B cell (primary cell): ENCODE data around the gene HSPBAP1. TPM values are rescaled to one million over a fixed set of nuclear protein-coding genes. Genes with fewer than 3 reads are reported as not detected.

Experiments
- ATAC-seq: fragments of 200-7000 bp; cut with Tn5 transposase; one replicate; pipeline ENCODE4 v1.10.0; 2021; ENCODE audit warnings: low read depth, mild to moderate bottlenecking, moderate number of reproducible peaks, moderate library complexity
- CTCF ChIA-PET: fragments of 350-600 bp; sonication (Branson Sonifier 250); formaldehyde crosslinking; loops from one replicate; lab custom pipeline; 2021; ENCODE audit warnings: antibody characterized with exemption, inconsistent platforms; lab: Charles Lee
- POLR2A ChIA-PET: fragments of 350-600 bp; sonication (Branson Sonifier 250); formaldehyde crosslinking; loops from one replicate; lab custom pipeline; 2021; ENCODE audit warnings: antibody characterized with exemption; lab: Charles Lee
- DNase-seq: peaks from one replicate; pipeline ENCODE4 v3.0.0; 2013
- H2AFZ ChIP-seq: 2 replicates; pipeline ENCODE4 v1.6.1; 2012; ENCODE audit warnings: mild to moderate bottlenecking, low read depth, low read length; ENCODE audit not compliant: insufficient read depth, poor library complexity, severe bottlenecking
- H3K27ac ChIP-seq, 2 donors: 1 replicate in 1 of 2; 2 replicates in 1 of 2; pipeline ENCODE4 v1.5.1; 2012 to 2013; ENCODE audit warnings: low read length in 2 of 2, mild to moderate bottlenecking in 2 of 2, moderate library complexity in 1 of 2
- H3K27me3 ChIP-seq, 4 experiments: fragments of 200-600 bp in 1 of 4; sonication (generic) in 1 of 4; replicated peaks in 1 of 4; 1 replicate in 2 of 4; 2 replicates in 2 of 4; pipeline versions ENCODE4 v1.6.1 to v1.7.0; 2013 to 2016; ENCODE audit warnings: low read length in 3 of 4, mild to moderate bottlenecking in 2 of 4, mixed read lengths in 1 of 4, moderate library complexity in 1 of 4; ENCODE audit not compliant: insufficient read depth in 4 of 4, control insufficient read depth in 3 of 4; ENCODE audit errors: control extremely low read depth in 1 of 4
- H3K36me3 ChIP-seq, 2 experiments: replicated peaks in 1 of 2; 1 replicate in 1 of 2; 2 replicates in 1 of 2; pipeline versions ENCODE4 v1.6.1 to v1.7.1; 2013; ENCODE audit warnings: low read length in 1 of 2; ENCODE audit not compliant: insufficient read depth in 2 of 2, control insufficient read depth in 1 of 2; ENCODE audit errors: control extremely low read depth in 1 of 2, extremely low read depth in 1 of 2
- H3K4me1 ChIP-seq, 2 donors: fragments of 200-600 bp in 1 of 2; sonication (generic) in 1 of 2; 1 replicate in 1 of 2; 2 replicates in 1 of 2; pipeline versions ENCODE4 v1.5.1 to v1.6.1; 2013 to 2017; ENCODE audit warnings: low read length in 2 of 2; ENCODE audit not compliant: control insufficient read depth in 2 of 2, insufficient read depth in 2 of 2
- H3K4me2 ChIP-seq: replicated peaks from 2 replicates; pipeline ENCODE3; 2012; ENCODE audit warnings: mild to moderate bottlenecking, low read depth, low read length; ENCODE audit not compliant: poor library complexity, severe bottlenecking
- H3K4me3 ChIP-seq, 5 experiments: fragments of 200-600 bp in 1 of 5; sonication (generic) in 1 of 5; 1 replicate in 3 of 5; 2 replicates in 2 of 5; pipeline versions ENCODE4 v1.5.1 to v1.7.0; 2011 to 2016; ENCODE audit warnings: low read length in 4 of 5, mild to moderate bottlenecking in 4 of 5, low read depth in 2 of 5, control low read depth in 1 of 5, moderate library complexity in 1 of 5; ENCODE audit not compliant: insufficient read depth in 1 of 5; ENCODE audit errors: control extremely low read depth in 1 of 5, extremely low read depth in 1 of 5
- H3K79me2 ChIP-seq: fragments of 200-600 bp; sonication (generic); one replicate; pipeline ENCODE4 v1.6.0; 2016; ENCODE audit warnings: low read length; ENCODE audit not compliant: control insufficient read depth, insufficient read depth
- H3K9ac ChIP-seq: fragments of 200-600 bp; sonication (generic); 2 replicates; pipeline ENCODE4 v1.6.1; 2017; ENCODE audit warnings: mild to moderate bottlenecking, low read length, moderate library complexity
- H3K9me3 ChIP-seq, 3 donors: one replicate each; pipeline versions ENCODE4 v1.6.1 to v1.7.1; 2013; ENCODE audit warnings: low read length in 2 of 3; ENCODE audit not compliant: control insufficient read depth in 2 of 3, insufficient read depth in 1 of 3; ENCODE audit errors: control extremely low read depth in 1 of 3
- H4K20me1 ChIP-seq: 2 replicates; pipeline ENCODE4 v1.6.0; 2012; ENCODE audit warnings: mild to moderate bottlenecking, low read length; ENCODE audit not compliant: insufficient read depth, control insufficient read depth, poor library complexity, severe bottlenecking
- H3K27ac Mint-ChIP-seq: one replicate; pipeline ENCODE4 v1.8.0; 2021; ENCODE audit warnings: mixed read lengths
- H3K27me3 Mint-ChIP-seq: one replicate; pipeline ENCODE4 v1.8.0; 2021; ENCODE audit warnings: mixed read lengths
- H3K4me1 Mint-ChIP-seq: one replicate; pipeline ENCODE4 v1.8.0; 2021; ENCODE audit warnings: mixed read lengths
- H3K4me3 Mint-ChIP-seq: one replicate; pipeline ENCODE4 v1.8.0; 2021; ENCODE audit warnings: mixed read lengths
- H3K9me3 Mint-ChIP-seq: one replicate; pipeline ENCODE4 v1.8.0; 2022; ENCODE audit warnings: mixed read lengths; ENCODE audit not compliant: insufficient read depth
- EZH2 ChIP-seq: IDR thresholded peaks from 2 replicates; pipeline ENCODE4 v1.6.1; 2012; ENCODE audit warnings: borderline replicate concordance, low read depth, mild to moderate bottlenecking, moderate library complexity, low read length; ENCODE audit not compliant: insufficient read depth, poor library complexity, severe bottlenecking
- WGBS: methylation state at CpG from one replicate; pipeline ENCODE4 v1.1.5; 2013; ENCODE audit warnings: missing lambda C conversion rate; ENCODE audit not compliant: insufficient coverage; 5-methylcytosine and 5-hydroxymethylcytosine counted together
- intact Hi-C: fragments of 100-400 bp; cut with micrococcal nuclease; formaldehyde crosslinking; loops from one replicate; pipeline ENCODE4 v1.10.0; 2022
- polyA plus RNA-seq: library from polyadenylated mRNA; depleted of rRNA; stranded (reverse); fragments of >200 nt; gene quantifications from 2 replicates; pipeline ENCODE4 v1.2.3, GENCODE V29; 2012
- total RNA-seq, 2 donors: library from RNA; stranded (reverse); fragments of 120-200 nt in 1 of 2; gene quantifications; 1 replicate in 1 of 2; 2 replicates in 1 of 2; pipeline versions ENCODE4 v1.2.3 to v1.2.4, GENCODE V29; 2013 to 2022
- TF ChIP-seq, protein P1 (sequence below): fragments of 200-600 bp; IDR thresholded peaks from one replicate; pipeline ENCODE4 v1.8.0; 2022; ENCODE audit warnings: antibody characterized with exemption, mild to moderate bottlenecking

HSPBAP1 gene
- total and polyA plus RNA-seq, 2 donors (not counting 1 experiment from before 2014, with no cell fraction given), result 23.0 to 49.6 TPM

DNA sequence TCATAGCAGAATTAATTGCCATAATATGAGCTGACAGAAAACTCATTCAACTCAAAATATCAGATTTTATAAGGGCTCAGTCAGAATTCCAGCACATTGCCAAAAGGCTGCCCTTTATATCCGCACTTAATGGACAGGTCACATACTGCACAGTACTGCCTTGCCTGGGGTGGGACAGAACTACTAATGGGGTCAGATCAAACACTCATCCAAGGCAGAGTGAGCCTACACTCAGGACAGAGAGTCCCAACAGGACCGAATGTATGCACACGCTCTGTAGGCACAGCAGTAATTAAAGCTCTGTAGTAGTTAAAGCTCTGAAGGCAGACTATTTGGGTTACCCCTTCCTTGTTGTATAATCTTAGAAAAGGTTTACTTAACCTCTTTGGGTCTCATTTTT lies 27.2 kb downstream of the HSPBAP1 start:
- no peak overlapping the region for H3K27ac Mint-ChIP-seq
- ATAC-seq, result no peak
- no peak overlapping the region for H3K4me2 ChIP-seq
- no peaks in the 10 kb centered on the region for H3K9me3 Mint-ChIP-seq
- no peak overlapping the region for H3K9ac ChIP-seq
- no peak overlapping the region for H3K4me3 Mint-ChIP-seq
- intact Hi-C loops, result no loop called here
- DNase-seq, result no peak
- CTCF ChIA-PET, result interaction anchor here (0.7 kb wide), 1 partner anchor 11 kb away, joined by 3 read pairs; no protein-coding TSS in a partner anchor
- H3K36me3 ChIP-seq, result peaks cover 1 to 8% of the 10 kb centered on the region in 2 experiments
- WGBS, result 100% methylated on average over 3 of the region's 3 CpGs
- H3K4me3 ChIP-seq, result no peak overlapping the region
- no peaks in the 10 kb centered on the region for H3K27me3 Mint-ChIP-seq
- H3K9me3 ChIP-seq, result no peaks in the 10 kb centered on the region
- H4K20me1 ChIP-seq, result no peaks in the 10 kb centered on the region
- H3K4me1 Mint-ChIP-seq, result peaks cover 11% of the 10 kb centered on the region
- TF ChIP-seq, protein P1, sequence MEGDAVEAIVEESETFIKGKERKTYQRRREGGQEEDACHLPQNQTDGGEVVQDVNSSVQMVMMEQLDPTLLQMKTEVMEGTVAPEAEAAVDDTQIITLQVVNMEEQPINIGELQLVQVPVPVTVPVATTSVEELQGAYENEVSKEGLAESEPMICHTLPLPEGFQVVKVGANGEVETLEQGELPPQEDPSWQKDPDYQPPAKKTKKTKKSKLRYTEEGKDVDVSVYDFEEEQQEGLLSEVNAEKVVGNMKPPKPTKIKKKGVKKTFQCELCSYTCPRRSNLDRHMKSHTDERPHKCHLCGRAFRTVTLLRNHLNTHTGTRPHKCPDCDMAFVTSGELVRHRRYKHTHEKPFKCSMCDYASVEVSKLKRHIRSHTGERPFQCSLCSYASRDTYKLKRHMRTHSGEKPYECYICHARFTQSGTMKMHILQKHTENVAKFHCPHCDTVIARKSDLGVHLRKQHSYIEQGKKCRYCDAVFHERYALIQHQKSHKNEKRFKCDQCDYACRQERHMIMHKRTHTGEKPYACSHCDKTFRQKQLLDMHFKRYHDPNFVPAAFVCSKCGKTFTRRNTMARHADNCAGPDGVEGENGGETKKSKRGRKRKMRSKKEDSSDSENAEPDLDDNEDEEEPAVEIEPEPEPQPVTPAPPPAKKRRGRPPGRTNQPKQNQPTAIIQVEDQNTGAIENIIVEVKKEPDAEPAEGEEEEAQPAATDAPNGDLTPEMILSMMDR, result no peak
- no peak for TF ChIP-seq EZH2
- H3K27ac ChIP-seq, result no peak overlapping the region
- no peaks in the 10 kb centered on the region for H3K79me2 ChIP-seq
- H2AFZ ChIP-seq, result no peak overlapping the region
- peaks cover 5 to 7% of the 10 kb centered on the region in 2 donors for H3K4me1 ChIP-seq
- H3K27me3 ChIP-seq, result no peaks in the 10 kb centered on the region
- POLR2A ChIA-PET, result no interaction called here

DNA sequence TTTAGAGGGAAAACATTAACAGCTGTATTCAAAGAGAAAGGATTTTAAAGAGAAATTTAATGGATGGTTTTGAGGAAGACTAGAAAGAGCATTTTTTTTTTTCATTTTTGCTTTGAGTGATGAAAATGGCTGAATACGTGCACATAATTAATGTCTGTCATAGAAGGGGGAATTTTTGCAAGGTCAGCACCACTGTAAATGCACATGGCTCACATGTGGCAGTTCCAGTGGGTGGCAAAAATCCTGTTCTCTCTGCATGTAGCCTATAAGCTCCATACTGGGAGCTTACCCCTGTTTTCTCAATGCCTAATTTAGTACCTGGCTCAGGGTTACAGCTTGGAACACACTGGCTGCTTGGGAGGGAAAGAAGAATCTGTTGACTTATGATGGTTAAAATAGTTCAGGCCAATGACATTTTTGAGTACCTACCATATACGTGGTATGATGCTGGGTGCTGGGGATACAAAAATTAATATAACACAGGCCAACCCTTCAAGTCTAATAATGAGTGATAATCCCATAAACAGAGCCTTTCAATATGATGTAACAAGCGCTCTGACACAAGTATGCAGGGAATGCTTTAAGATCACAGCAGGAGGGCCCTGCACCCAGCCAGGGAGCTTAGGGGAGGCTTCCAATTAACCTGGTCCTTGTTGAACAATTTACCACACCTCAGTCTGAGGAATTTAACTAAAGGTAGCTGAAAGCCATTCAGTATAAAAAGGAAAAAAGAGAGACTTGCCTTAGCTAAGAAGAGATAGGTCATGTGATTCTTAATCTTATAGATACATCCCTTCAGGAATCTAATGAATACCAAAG lies 33.0 kb downstream of the HSPBAP1 start:
- Histone ChIP-seq H3K27ac (no peak overlapping the region), H3K27me3 (no peaks in the 10 kb centered on the region), H4K20me1 (no peaks in the 10 kb centered on the region), H3K4me1 (peaks cover 5 to 7% of the 10 kb centered on the region in 2 donors), H3K9me3 (no peaks in the 10 kb centered on the region), H3K9ac (no peak overlapping the region), H3K36me3 (peaks cover 0 to 15% of the 10 kb centered on the region in 2 experiments), H3K4me3 (no peak overlapping the region), H3K79me2 (no peaks in the 10 kb centered on the region), H2AFZ (no peak overlapping the region), H3K4me2 (no peak overlapping the region)
- TF ChIP-seq EZH2, result no peak
- TF ChIP-seq, protein P1, result no peak
- WGBS, result 100% methylated on average over 1 of the region's 3 CpGs
- DNase-seq (no peak), ATAC-seq (no peak)
- peaks cover 11% of the 10 kb centered on the region for H3K4me1 Mint-ChIP-seq
- ChIA-PET POLR2A (interaction anchor here (1.2 kb wide), 1 partner anchor 34 kb away, joined by 5 read pairs; the partner anchor contains the start of gene SLC49A4), CTCF (no interaction called here)
- intact Hi-C loops, result no loop called here
- H3K9me3 Mint-ChIP-seq, result no peaks in the 10 kb centered on the region
- H3K4me3 Mint-ChIP-seq, result no peak overlapping the region
- H3K27ac Mint-ChIP-seq, result no peak overlapping the region
- no peaks in the 10 kb centered on the region for H3K27me3 Mint-ChIP-seq
